NCI-H2227 treated with DMSO at 0.1 percent for 48 hours (cell line): ENCODE data around the gene SSTR4.
"Not testable (repeated sequence)": the region's sequence is repeated elsewhere in the genome, so short reads cannot be mapped to it uniquely, and the experiment has no call there.

Experiments used
- DNase-seq: peaks from one replicate; lab custom pipeline; 2025; lab: John Stamatoyannopoulos, UW

SSTR4 gene, protein sequence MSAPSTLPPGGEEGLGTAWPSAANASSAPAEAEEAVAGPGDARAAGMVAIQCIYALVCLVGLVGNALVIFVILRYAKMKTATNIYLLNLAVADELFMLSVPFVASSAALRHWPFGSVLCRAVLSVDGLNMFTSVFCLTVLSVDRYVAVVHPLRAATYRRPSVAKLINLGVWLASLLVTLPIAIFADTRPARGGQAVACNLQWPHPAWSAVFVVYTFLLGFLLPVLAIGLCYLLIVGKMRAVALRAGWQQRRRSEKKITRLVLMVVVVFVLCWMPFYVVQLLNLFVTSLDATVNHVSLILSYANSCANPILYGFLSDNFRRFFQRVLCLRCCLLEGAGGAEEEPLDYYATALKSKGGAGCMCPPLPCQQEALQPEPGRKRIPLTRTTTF

DNA sequence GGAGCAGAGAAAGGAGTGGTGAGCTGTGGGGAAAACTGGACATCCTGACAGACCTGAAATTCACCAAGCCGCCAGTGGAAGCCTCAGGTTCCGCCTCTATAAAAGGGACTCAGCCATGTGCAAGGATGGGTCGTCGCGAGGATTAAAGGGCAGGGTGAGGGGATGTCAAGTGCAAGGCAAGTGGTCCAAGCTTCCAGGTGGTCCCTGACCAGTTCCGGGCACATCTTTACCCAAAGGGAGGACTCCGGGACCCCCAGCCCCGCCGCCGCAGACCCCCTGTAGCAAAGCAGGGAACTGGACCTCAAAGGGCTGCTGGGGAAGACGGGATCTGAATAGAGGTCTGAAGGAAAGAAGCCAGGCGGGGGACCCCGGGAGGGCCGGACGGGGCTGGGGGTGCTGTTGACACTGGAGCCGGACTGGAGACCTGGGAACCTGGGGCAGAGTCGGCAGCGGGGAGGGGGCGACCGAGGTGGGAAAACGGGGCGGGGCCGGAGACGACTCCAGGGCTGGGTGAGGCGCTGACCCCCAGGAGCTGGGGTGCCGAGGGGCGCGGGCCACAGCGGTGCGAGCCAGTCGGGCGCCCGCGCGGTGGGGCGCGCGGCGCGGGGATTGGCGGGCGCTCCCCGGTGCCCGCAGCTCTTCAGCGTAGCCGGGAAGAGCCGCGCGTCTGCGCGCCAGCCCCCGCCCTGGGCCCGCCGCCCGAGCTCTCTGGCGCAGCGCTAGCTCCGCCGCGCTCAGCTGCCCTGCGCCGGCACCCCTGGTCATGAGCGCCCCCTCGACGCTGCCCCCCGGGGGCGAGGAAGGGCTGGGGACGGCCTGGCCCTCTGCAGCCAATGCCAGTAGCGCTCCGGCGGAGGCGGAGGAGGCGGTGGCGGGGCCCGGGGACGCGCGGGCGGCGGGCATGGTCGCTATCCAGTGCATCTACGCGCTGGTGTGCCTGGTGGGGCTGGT is at the start of gene SSTR4:
TSS of gene SSTR4 (plus strand) at position 592 of the 951 bp plus-strand sequence. CDS start at position 764, 172 bp downstream.
- no peak for DNase-seq

- no peak for DNase-seq
Measured at GRCh38 chr20:22986601-22987000, 48.5 kb upstream of the SSTR4 start.

DNA sequence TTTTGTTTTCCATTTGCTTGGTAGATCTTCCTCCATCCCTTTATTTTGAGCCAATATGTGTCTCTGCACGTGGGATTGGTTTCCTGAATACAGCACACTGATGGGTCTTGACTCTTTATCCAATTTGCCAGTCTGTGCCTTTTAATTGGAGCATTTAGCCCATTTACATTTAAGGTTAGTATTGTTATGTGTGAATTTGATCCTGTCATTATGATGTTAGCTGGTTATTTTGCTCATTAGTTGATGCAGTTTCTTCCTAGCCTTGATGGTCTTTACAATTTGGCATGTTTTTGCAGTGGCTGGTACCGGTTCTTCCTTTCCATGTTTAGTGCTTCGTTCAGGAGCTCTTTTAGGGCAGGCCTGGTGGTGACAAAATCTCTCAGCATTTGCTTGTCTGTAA is 43.7 kb upstream of the SSTR4 start:
- not testable (repeated sequence) for DNase-seq

DNA sequence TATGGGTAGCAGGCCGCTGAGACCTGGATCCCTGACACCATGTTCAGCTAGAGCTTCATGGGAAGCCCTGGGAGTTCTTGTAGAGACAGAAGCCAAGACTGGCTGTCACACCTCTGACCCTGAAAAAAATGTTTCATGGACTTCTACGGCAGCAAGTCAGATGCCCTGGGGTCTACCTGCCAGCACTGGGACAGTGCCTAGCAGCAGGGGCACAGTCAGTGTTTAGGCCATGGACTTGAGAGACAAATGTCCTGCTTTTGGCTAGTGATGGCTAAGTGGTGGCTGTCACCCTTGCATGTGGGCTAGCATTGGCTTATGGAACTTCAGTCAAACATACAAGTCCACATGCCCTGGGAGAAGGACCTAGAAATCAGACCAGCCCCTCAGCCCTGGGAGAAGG is 41.3 kb upstream of the SSTR4 start:
- DNase-seq, result no peak

DNA sequence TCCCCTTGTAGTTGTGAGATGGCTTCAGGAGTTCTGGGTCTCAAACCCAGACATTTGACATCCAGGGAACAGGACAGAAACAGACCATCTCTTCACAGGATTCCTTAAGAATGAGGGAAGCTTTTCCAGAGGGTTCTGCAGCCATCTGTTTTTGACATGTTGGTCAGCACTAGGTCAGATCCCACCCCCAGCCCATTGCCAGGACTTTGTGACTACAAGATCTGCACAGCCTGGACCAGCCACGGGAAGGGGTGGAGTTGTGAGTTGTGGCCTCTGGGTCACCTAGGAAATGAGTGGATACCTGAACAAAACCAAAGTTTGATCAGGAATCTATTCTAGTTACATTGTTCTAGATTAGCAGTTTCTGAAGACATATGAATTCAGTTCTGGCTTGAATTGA is 39.2 kb upstream of the SSTR4 start:
- DNase-seq, result no peak

- DNase-seq, result no peak
Measured at GRCh38 chr20:22998476-22998875, 36.6 kb upstream of the SSTR4 start.

GRCh38 chr20:22999756-23000155 is 35.4 kb upstream of the SSTR4 start:
- DNase-seq, result no peak

- no peak for DNase-seq
Measured at GRCh38 chr20:23000232-23000947, 34.7 kb upstream of the SSTR4 start.

DNA sequence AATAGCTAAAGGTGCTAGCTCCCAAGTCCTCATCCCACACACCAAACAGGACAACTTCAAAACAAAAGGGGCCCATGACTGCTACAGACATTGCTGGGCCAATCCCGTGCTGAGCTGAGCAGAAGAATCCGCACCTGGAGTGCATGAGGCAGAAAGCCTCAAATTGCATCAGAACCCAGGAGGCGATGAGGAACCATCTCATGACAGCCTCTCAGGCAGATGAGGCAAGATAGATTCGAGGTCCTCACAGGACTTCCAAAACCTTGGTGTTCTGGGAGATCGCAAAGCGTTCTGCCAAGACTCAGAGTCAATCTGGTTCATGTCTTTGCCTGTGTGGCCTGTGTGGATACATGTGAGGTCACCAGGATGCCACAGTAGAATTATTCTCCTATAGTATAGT is 32.8 kb upstream of the SSTR4 start:
- no peak for DNase-seq

GRCh38 chr20:23003077-23003635 is 32.0 kb upstream of the SSTR4 start:
- DNase-seq, result no peak

- no peak for DNase-seq
Measured at GRCh38 chr20:23003881-23004460, 31.1 kb upstream of the SSTR4 start.

DNA sequence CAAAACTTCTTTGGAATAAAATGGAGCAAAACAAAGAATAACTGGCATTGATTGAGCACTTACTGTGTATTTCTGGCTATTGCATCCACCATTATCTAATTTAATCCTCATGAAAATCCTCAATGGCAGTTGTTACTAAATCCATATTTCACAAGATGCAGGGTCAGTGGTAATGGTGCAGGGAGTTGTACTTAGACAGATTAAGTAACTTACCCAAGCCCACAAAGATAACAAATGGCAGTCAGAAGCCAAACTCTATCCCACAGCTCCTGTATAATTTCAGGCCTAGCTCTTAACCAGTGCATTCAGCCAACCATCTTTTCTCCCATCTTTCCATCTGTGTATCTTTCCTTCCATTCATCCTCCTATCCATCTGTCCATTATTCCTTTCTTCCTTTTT is 29.3 kb upstream of the SSTR4 start:
- no peak for DNase-seq

- no peak for DNase-seq
Measured at GRCh38 chr20:23007462-23007861, 27.6 kb upstream of the SSTR4 start.

GRCh38 chr20:23007886-23008655 is 27.0 kb upstream of the SSTR4 start:
- DNase-seq, result no peak

- DNase-seq, result no peak
Measured at GRCh38 chr20:23008667-23009066, 26.4 kb upstream of the SSTR4 start.

GRCh38 chr20:23009636-23010035 is 25.5 kb upstream of the SSTR4 start:
- DNase-seq, result no peak

- DNase-seq, result no peak
Measured at GRCh38 chr20:23010096-23010495, 25.0 kb upstream of the SSTR4 start.

GRCh38 chr20:23011008-23011721 is 23.9 kb upstream of the SSTR4 start:
- no peak for DNase-seq

- DNase-seq, result no peak
Measured at GRCh38 chr20:23013429-23013828, 21.7 kb upstream of the SSTR4 start.

GRCh38 chr20:23017516-23017915 is 17.6 kb upstream of the SSTR4 start:
- DNase-seq, result no peak
